Vagina (tissue), 2 donors: ENCODE measurements around the gene SRSF11.

Experiments
- POLR2A ChIP-seq, 2 donors: fragments of 450-650 bp; IDR thresholded peaks; one replicate each; pipeline ENCODE4 v1.6.1; 2017; ENCODE audit warnings: antibody characterized with exemption in 2 of 2, mild to moderate bottlenecking in 2 of 2, moderate library complexity in 2 of 2
- POLR2AphosphoS5 ChIP-seq, 2 donors: sonication (generic); formaldehyde crosslinking; IDR thresholded peaks; one replicate each; pipeline ENCODE4 v1.9.0; 2017; ENCODE audit warnings: antibody characterized with exemption in 2 of 2, mild to moderate bottlenecking in 2 of 2, low read depth in 1 of 2; ENCODE audit not compliant: insufficient read depth in 1 of 2
- TF ChIP-seq, protein P1 (sequence below), 3 experiments: fragments of 450-650 bp in 2 of 3; fragments of 200-600 bp in 1 of 3; sonication (generic) in 1 of 3; IDR thresholded peaks; one replicate each; pipeline ENCODE4 v1.5.1; 2017 to 2019; ENCODE audit warnings: antibody characterized with exemption in 3 of 3, mild to moderate bottlenecking in 2 of 3, moderate library complexity in 2 of 3

DNA sequence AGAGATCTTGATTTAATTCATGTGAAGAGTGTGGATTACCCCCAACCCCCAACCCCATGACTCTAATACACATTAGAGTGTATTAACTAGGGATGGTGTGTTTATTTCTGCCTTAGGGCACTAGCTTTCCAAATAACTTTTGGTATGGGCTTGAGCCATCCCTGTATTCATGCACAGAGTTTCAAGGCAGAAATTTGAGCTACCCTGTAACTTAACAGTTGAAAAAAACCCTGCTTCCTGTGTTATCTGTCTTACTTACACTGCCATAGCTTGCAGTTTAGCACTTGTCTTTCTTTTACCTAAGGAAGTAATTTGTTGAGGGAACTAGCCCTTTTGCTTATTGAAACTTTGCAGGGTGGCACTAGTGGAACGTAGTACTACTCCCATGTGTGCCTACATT is 6.3 kb downstream of the SRSF11 start:
- TF ChIP-seq POLR2A (IDR thresholded peaks at IDR 0.05): no peak
- TF ChIP-seq, protein P1, sequence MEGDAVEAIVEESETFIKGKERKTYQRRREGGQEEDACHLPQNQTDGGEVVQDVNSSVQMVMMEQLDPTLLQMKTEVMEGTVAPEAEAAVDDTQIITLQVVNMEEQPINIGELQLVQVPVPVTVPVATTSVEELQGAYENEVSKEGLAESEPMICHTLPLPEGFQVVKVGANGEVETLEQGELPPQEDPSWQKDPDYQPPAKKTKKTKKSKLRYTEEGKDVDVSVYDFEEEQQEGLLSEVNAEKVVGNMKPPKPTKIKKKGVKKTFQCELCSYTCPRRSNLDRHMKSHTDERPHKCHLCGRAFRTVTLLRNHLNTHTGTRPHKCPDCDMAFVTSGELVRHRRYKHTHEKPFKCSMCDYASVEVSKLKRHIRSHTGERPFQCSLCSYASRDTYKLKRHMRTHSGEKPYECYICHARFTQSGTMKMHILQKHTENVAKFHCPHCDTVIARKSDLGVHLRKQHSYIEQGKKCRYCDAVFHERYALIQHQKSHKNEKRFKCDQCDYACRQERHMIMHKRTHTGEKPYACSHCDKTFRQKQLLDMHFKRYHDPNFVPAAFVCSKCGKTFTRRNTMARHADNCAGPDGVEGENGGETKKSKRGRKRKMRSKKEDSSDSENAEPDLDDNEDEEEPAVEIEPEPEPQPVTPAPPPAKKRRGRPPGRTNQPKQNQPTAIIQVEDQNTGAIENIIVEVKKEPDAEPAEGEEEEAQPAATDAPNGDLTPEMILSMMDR (IDR thresholded peaks at IDR 0.05): no peak
- no peak for TF ChIP-seq POLR2AphosphoS5 (IDR thresholded peaks at IDR 0.05; ENCODE audit: insufficient read depth in 1 of 2, low read depth in 1 of 2)
